IPS DF 6.9 (cell line): Measurements from ENCODE around the gene ACRBP.
A peak's percentile ranks its signal among the peaks of the same experiment; 100 is the strongest.

Experiments
- DNase-seq: peaks from one replicate; pipeline ENCODE4 v3.0.0-alpha.2; 2013; ENCODE audit warnings: low read depth, low spot score
- H3K27ac ChIP-seq: one replicate; pipeline ENCODE4 v1.5.1; 2013; ENCODE audit warnings: low read length, control low read depth
- H3K27me3 ChIP-seq: 2 replicates; pipeline ENCODE4 v1.6.1; 2013; ENCODE audit warnings: mild to moderate bottlenecking, low read length; ENCODE audit not compliant: control insufficient read depth, insufficient read depth
- H3K36me3 ChIP-seq: 2 replicates; pipeline ENCODE4 v1.6.1; 2013; ENCODE audit warnings: low read length; ENCODE audit not compliant: control insufficient read depth, insufficient read depth
- H3K4me1 ChIP-seq: 2 replicates; pipeline ENCODE4 v1.6.1; 2013; ENCODE audit warnings: low read length; ENCODE audit not compliant: control insufficient read depth, insufficient read depth
- H3K4me3 ChIP-seq: 2 replicates; pipeline ENCODE4 v1.5.1; 2013; ENCODE audit warnings: mild to moderate bottlenecking, low read length
- H3K9me3 ChIP-seq: 2 replicates; pipeline ENCODE4 v1.6.1; 2013; ENCODE audit warnings: low read length, inconsistent platforms; ENCODE audit not compliant: control insufficient read depth, insufficient read depth
- WGBS: extraction: QIAGEN DNeasy Blood & Tissue Kit; methylation state at CpG from one replicate; pipeline ENCODE4 v1.1.7; 2013; ENCODE audit warnings: mixed read lengths, missing lambda C conversion rate; ENCODE audit not compliant: insufficient read length, insufficient coverage; 5-methylcytosine and 5-hydroxymethylcytosine counted together

The ACRBP gene

DNA sequence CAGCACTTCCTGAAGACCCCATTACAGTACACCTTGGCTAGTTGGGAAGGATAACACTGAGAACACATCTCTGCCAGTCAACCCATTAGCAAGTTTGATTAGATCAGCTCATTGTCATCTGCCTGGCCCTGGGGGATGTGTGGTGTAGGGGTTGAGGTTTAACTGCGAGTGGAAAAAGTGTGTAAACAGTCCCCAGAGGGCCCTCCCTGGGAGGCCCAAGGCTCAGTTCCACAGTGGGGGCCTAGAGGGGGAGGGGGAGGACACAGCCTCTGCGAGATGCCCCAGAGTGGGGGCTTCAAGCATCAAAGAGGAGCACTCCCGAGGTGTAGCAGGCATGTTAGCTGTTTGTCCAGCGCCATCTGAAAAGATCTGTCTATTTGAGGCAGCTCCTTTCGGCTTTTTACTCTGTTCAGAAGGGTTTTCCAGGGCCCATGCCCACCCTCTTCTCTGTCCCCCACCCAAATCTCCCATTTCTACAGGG is 11.8 kb downstream of the ACRBP start:
- H3K36me3 ChIP-seq = no peaks in the 10 kb centered on the region
- no peak overlapping the region for H3K27ac ChIP-seq
- H3K9me3 ChIP-seq = no peaks in the 10 kb centered on the region
- no peaks in the 10 kb centered on the region for H3K27me3 ChIP-seq
- WGBS = no CpG with 5 or more reads among the region's 5 CpGs
- H3K4me3 ChIP-seq = no peak overlapping the region
- H3K4me1 ChIP-seq = no peaks in the 10 kb centered on the region
- no peak for DNase-seq

DNA sequence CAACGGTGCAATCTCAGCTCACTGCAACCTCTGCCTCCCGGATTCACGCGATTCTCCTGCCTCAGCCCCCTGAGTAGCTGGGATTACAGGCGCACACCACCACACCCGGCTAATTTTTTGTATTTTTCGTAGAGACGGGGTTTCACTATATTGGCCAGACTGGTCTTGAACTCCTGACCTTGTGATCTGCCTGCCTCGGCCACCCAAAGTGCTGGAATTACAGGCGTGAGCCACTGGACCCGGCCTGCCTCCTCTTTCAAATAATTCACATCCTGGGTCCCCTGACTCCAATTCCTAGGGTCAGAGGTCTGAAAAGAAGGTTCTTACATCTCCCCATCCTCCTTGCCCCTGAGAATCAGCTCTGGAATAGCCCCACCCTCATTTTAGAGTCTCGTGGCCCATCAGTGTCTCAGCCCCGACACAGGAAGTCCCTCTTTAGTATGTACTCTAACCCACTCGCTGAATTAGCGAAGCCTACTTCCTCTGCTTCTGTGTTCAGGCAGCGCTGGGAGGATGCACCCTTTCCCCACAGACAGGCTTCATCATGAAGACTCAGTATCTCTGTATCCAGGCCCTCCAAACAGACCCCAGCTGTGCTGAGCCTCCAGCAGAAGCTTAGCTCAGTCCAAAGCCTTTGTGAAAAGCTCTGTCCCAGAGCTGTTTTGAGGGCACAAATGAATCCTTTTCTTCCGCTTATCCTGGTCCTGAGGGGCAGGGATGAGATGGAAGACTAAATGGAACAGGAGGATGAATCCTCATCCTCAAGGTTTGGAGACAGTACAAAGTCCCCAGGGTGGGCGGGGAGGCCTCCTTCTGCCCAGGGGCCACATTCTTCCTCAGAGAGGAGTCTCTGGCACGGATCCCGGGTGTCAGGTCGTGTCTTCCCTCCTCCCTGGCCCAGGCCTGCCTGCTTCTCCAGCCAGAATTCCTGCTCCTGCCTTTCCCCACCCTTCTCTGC is 14.9 kb downstream of the ACRBP start:
- no peak overlapping the region for H3K4me3 ChIP-seq
- no CpG with 5 or more reads among the region's 21 CpGs for WGBS
- DNase-seq = no peak
- H3K27me3 ChIP-seq = no peaks in the 10 kb centered on the region
- H3K9me3 ChIP-seq = no peaks in the 10 kb centered on the region
- no peaks in the 10 kb centered on the region for H3K4me1 ChIP-seq
- no peak overlapping the region for H3K27ac ChIP-seq
- no peaks in the 10 kb centered on the region for H3K36me3 ChIP-seq

DNA sequence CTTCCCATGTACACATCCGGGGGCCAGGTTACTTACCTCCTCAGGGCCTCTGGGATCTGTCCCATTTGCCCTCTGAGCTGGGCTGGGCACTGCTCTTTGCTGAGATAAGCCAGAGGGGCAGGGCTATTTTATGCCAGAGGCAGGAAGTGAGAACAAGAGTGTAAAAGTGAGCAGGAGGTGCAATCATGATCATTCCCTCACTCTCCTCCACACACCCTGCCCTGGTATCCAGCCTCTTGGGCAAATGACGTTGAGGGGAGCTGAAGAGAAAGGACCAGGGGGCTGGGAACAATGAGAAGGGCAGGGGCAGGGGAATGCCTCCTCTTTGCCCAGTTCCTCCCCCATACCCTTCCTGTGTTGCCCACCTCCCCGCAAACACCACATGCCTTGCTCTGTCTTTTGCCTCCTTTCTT is 15.7 kb downstream of the ACRBP start:
- no peaks in the 10 kb centered on the region for H3K4me1 ChIP-seq
- no peaks in the 10 kb centered on the region for H3K27me3 ChIP-seq
- no peak for DNase-seq
- no peaks in the 10 kb centered on the region for H3K9me3 ChIP-seq
- H3K4me3 ChIP-seq = no peak overlapping the region
- no peak overlapping the region for H3K27ac ChIP-seq
- WGBS = no CpG with 5 or more reads among the region's 3 CpGs
- H3K36me3 ChIP-seq = no peaks in the 10 kb centered on the region

DNA sequence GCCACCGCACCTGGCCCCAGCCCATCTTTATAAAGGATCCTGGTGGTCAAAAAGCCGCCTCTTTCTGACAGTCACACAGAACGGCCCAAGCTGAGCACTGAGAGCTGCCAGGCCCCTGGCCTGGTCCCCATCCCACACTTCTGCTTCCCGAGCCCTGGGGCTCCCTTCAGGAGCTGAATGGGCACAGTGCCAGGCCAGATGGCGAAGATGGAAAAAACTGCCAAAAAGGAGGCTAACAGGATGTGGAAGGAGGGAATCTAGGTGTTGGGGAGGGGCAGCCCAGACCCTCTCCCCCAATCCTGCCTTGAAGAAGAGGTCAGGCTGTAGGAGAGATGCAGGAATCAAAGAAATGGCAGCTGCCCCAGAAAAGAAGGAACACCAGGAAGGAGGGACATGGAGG is 16.5 kb downstream of the ACRBP start:
- Histone ChIP-seq H3K36me3 (no peaks in the 10 kb centered on the region), H3K27me3 (no peaks in the 10 kb centered on the region), H3K4me1 (no peaks in the 10 kb centered on the region), H3K27ac (no peak overlapping the region), H3K9me3 (no peaks in the 10 kb centered on the region), H3K4me3 (no peak overlapping the region)
- WGBS = no CpG with 5 or more reads among the region's 5 CpGs
- DNase-seq = no peak

- no peak overlapping the region for H3K4me3 ChIP-seq
- H3K27me3 ChIP-seq = no peaks in the 10 kb centered on the region
- H3K27ac ChIP-seq = no peak overlapping the region
- no peaks in the 10 kb centered on the region for H3K9me3 ChIP-seq
- DNase-seq = no peak
- H3K4me1 ChIP-seq = no peaks in the 10 kb centered on the region
- H3K36me3 ChIP-seq = no peaks in the 10 kb centered on the region
- no CpG with 5 or more reads among the region's 7 CpGs for whole genome bisulfite sequencing
Measured at GRCh38 chr12:6627616-6628015, 19.6 kb downstream of the ACRBP start.

DNA sequence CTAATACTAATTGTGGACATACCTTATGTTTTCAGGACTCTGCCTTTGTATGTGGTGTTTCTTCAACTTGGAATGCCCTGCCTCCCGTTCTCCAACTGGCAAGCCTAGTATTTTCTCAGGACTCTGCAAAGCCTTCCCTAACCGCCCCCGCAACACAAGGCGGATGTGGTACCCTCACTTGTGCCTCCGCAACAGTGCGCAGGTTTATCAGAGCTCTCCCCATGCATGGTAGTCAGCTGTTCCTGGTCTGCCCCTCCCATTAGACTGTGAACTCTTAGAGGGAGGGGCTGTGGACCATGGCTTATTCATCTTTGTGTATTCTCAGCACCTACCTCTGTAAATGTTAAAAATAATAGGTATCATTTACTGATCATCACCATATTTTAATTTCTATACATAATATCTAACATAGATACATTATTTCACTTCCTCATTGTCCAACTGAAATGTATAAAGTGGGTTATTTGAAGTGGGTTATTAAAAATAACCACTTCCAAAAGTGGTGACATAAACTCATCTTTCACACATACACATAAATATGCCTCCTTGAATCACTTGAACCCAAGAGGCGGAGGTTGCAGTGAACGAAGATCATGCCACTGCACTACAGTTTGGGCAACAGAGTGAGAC is 20.5 kb downstream of the ACRBP start:
- Histone ChIP-seq H3K4me1 (no peaks in the 10 kb centered on the region), H3K36me3 (no peaks in the 10 kb centered on the region), H3K4me3 (no peak overlapping the region), H3K9me3 (no peaks in the 10 kb centered on the region), H3K27ac (no peak overlapping the region), H3K27me3 (no peaks in the 10 kb centered on the region)
- WGBS = no CpG with 5 or more reads among the region's 8 CpGs
- DNase-seq = no peak

- peaks cover 2% of the 10 kb centered on the region; the same call in 1 of the 2 replicates for H3K27me3 ChIP-seq
- H3K4me1 ChIP-seq = peaks cover 8% of the 10 kb centered on the region
- H3K27ac ChIP-seq = no peak overlapping the region
- WGBS = no CpG with 5 or more reads among the region's 29 CpGs
- no peak for DNase-seq
- no peaks in the 10 kb centered on the region for H3K9me3 ChIP-seq
- no peak overlapping the region; the same call in 1 of the 2 replicates for H3K4me3 ChIP-seq
- H3K36me3 ChIP-seq = no peaks in the 10 kb centered on the region
Measured at GRCh38 chr12:6620885-6621274, 26.4 kb downstream of the ACRBP start.

- peak overlapping the region; percentile 12; the same call in 1 of the 2 replicates for H3K4me3 ChIP-seq
- H3K36me3 ChIP-seq = no peaks in the 10 kb centered on the region
- WGBS = no CpG with 5 or more reads among the region's 88 CpGs
- no peaks in the 10 kb centered on the region for H3K9me3 ChIP-seq
- H3K27me3 ChIP-seq = peaks cover 2% of the 10 kb centered on the region; the same call in 1 of the 2 replicates
- peaks cover 8% of the 10 kb centered on the region for H3K4me1 ChIP-seq
- DNase-seq = no peak
- no peak overlapping the region for H3K27ac ChIP-seq
Measured at GRCh38 chr12:6620137-6620884, 26.9 kb downstream of the ACRBP start.

- H3K9me3 ChIP-seq = no peaks in the 10 kb centered on the region
- no peak overlapping the region for H3K27ac ChIP-seq
- H3K4me1 ChIP-seq = peaks cover 11% of the 10 kb centered on the region
- H3K36me3 ChIP-seq = no peaks in the 10 kb centered on the region
- DNase-seq = no peak
- no CpG with 5 or more reads among the region's 5 CpGs for WGBS
- H3K4me3 ChIP-seq = no peak overlapping the region
- H3K27me3 ChIP-seq = peaks cover 2% of the 10 kb centered on the region; the same call in 1 of the 2 replicates
Measured at GRCh38 chr12:6618483-6619225, 28.6 kb downstream of the ACRBP start.
